ENCODE results near the gene SERPINA5.

SERPINA5 gene

DNA sequence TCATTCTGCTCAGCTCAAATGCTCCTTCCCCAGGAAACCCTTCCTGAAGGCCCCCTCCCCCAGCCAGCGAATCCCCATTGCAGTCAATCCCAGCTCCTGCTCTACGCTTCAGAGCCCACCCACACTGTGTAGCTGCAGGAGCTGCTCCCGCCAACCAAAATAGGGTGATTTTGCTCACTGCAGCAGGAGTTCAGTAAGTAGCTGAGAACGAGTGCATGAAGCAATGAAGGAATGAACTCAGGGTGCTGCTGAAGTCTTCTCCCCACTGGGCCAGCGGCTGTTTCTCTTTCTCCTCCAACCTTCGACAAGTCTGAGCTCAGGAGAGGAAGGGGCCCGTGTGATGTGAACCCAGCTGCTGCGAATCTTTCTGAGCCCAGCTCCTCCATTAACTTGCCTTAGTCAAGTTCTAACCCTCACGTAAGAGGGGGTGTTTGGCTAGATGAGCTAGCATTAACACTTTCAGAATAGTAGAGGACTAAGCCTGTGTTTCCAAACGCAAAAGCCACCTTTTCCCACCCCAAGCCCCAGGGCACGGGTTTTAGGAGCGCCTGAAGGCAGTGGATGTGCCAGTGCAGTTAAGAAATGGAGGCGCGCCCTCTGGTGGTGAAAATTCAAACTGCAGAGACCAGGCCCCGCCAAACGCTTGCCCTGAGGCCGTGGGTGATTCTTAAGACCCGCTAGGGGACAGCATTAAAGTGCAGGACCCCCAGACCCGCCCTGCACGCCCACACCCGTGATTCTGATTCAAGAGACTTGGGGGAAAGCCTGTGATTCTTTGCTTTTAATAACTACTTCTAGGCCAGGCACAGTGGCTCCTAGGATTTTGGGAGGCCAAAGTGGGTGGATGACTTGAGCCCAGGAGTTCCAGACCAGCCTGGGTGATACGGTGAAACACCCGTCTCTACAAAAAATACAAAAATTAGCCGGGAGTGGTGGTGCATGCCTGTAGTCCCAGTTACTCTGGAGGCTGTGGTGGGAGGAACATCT lies 31.9 kb upstream of the SERPINA5 start:
- peak; percentile 60 for DNase-seq (ENCODE audit: low read depth)

DNA sequence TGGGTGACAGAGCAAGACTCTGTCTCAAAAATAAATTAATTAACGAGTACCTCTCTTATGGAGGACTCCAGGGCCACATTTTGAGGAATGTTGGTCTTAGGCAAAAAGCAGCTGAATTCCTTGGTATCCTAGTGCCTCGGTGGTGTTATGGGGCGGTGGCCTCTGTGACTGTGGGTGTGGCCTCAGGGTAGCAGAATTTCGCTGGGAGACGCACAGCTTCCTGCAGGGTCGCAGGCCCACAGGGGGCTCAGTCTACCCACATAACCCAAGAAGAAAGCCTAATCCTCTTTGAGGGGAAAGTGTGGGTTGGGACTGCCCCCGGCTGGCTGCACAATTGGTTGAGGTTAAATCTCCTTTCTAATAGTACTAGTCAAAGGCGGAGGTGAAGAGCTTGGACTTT lies 31.2 kb upstream of the SERPINA5 start:
- DNase-seq (ENCODE audit: low read depth), result no peak

- no peak for DNase-seq (ENCODE audit: low read depth)
Measured at GRCh38 chr14:94555991-94556390, 25.2 kb upstream of the SERPINA5 start.

- DNase-seq (ENCODE audit: low read depth), result no peak
Measured at GRCh38 chr14:94557327-94557726, 23.9 kb upstream of the SERPINA5 start.

DNA sequence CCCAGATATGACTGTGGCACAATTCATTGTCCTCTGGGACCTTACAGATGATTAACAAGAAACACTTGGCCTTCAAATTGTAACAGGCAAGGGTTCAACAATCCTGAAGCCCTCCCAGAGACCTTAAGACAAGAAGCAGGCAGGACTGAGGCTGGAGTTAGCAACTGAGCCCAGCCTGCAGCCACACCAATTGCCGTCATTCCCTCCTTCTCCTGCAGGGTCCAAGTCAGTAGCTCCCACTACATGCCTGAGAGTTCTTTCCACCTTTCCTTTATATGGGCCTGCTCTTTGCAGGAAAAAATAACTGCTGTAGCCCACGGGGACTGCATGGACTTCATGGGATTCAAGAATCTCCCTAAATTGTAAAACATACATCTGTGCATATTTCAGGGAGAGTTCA lies 22.4 kb upstream of the SERPINA5 start:
- no peak for DNase-seq (ENCODE audit: low read depth)

DNA sequence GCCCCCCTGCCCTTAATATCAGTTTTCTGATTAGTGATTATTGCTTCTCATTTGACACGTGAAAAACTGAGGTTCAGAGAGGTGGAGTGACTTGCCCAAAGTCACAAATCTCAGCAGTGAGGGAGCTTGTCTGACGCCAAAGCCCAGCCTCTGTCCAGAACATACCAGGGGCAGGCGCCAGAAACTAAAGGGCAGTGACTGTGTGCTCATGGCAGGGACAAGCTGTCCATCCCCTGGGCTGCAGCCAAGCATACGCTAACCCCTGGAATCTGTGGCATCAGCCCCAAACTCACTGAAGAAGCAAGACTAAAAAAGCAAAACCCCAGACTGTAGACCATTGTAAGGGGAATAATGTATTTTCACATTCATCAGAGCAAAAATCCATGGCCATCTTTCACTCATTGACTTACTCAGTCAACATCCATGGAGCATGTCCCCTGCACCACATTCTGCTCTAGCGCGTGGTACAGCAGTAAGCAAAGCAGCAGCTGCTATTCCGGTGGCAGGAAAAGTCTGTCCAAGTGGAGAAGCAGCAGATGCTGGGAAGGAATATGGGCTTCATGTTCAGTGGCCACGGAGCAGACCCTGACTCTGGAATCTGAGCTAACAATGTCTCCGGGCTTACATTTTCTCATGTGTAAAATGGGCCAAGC lies 21.5 kb upstream of the SERPINA5 start:
- DNase-seq (ENCODE audit: low read depth), result no peak

- DNase-seq (ENCODE audit: low read depth), result no peak
Measured at GRCh38 chr14:94560291-94560665, 20.9 kb upstream of the SERPINA5 start.

DNA sequence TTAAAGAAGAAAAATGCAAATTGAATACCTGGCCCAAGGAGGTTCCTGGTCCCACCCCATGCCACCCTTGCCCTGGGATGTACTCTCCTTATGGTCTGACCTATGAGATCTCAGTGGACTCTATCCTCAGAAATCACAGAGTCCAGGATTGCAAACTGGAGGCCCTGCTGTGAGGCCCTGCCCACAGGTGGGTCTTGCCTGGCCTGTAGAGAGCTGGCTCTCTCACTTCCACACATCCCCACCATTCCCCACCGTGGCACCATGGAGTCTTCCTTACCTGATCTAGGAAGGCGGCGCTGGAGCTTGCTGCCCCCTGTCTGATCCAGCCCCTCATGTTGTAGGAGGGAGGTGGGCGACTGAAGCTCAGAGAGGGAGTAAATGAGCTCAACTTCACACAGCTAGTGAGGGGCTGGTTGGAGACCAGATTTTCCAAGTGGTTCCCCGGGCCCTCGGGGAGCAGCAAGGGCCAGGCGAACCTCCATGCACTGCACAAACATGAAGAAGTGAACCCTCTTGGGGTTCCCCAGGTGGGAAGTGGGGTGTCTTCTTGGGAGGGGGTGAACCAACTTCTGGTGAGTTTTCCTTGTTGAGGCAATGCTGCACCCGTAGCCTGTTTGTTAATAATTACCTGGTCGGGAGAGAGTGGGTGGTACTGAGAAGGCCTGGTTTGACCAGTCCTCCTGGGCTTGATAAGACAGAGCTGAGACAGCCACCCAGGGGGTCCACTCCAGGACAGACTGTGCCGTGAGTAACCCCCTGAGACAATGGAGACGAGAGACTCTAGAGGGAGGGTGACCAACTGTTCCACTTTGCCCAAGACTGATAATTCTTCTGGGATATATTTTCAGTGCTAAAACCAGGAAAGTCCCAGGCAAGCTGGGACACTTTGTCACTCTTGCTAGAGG lies 20.2 kb upstream of the SERPINA5 start, which contains the start of gene SERPINA4:
SERPINA4 (plus strand) TSS at position 692 of the 905 bp plus-strand sequence. CDS start 2,041 bp downstream, outside the sequence.
- no peak for DNase-seq (ENCODE audit: low read depth)

- no peak for DNase-seq (ENCODE audit: low read depth)
Measured at GRCh38 chr14:94561656-94562010, 19.6 kb upstream of the SERPINA5 start.

- no peak for DNase-seq (ENCODE audit: low read depth)
Measured at GRCh38 chr14:94562022-94562421, 19.2 kb upstream of the SERPINA5 start.

- no peak for DNase-seq (ENCODE audit: low read depth)
Measured at GRCh38 chr14:94562941-94563883, 18.0 kb upstream of the SERPINA5 start.

- DNase-seq (ENCODE audit: low read depth), result no peak
Measured at GRCh38 chr14:94564381-94564780, 16.8 kb upstream of the SERPINA5 start.

DNA sequence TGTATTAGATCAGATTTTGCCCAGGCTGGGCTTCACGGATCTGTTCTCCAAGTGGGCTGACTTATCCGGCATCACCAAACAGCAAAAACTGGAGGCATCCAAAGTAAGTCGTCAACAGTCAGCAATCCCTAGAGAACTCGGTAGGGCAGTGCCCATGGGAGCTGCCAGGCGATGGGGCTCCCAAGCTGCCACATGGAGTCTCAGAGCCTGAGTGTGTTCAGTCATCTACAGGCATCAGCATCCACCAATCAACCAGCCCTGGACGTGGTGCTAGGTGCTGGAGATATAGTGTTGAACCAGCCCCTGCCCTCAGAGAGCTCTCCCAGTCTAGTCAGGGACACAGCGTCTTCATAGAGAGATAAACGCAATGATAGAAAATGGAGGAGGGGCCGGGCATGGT lies 13.0 kb upstream of the SERPINA5 start:
- no peak for DNase-seq (ENCODE audit: low read depth)

DNA sequence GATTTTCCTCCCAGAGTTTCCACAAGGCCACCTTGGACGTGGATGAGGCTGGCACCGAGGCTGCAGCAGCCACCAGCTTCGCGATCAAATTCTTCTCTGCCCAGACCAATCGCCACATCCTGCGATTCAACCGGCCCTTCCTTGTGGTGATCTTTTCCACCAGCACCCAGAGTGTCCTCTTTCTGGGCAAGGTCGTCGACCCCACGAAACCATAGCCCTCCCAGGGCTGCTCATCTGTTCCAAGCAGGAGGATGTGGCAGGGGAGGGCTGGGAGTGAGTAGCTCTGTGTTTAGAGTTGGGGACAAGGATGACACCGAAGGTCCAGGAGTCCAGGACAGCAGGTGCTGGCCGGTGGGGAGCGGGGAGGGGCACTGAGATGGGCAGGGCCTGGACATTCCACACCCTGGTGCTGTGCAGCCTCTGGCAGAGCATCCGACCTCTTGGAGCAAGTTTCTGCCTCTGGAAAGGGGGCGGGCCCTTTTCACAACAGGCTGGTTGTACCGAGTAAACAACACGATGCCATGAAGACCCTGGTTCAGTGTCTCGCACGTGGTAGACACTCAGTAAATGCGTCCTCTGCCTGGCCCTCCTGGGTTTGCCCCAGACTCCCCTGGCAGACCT lies 11.7 kb upstream of the SERPINA5 start:
- no peak for DNase-seq (ENCODE audit: low read depth)

- DNase-seq (ENCODE audit: low read depth), result no peak
Measured at GRCh38 chr14:94570002-94570400, 11.2 kb upstream of the SERPINA5 start.

DNA sequence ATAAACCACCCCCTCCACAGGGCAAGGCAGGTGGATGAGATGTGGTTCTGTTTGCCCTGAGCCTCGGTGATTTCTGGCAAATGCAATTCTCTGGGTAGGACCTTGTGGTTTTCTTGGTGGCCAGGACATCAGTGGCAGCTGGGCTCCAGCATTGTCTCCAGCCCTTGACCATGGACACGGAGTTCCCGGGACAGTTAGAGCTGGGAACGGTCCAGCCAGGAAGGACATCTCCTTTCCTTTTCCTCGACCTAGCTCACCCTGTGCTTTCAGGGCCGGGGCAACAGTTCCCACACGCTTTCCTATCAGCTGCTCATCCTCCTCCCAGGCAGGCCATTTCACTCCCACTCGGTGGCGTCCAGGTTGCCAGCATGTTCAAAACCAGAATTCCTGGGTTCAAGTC lies 10.8 kb upstream of the SERPINA5 start:
- DNase-seq (ENCODE audit: low read depth), result no peak

DNA sequence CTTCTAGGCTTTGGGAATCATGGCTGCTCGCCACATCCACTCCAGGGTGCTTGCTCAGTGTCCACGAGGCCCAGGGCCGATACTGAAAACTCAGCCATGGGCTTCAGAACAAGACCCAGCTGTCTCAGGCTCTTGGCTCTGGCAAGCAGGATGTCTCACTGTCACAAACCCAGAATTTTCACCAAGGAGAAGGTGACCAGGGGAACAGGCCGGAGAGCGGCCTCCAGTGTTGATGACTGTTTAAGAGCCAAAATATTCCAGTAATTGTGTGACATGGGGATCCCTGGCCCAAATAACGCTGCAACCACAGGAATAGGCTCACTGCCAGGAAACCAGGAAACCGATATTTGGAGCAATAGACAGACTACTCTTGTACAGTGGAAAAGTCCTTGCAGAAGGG lies 9.8 kb upstream of the SERPINA5 start:
- no peak for DNase-seq (ENCODE audit: low read depth)

- DNase-seq (ENCODE audit: low read depth), result no peak
Measured at GRCh38 chr14:94571950-94572349, 9.3 kb upstream of the SERPINA5 start.

DNA sequence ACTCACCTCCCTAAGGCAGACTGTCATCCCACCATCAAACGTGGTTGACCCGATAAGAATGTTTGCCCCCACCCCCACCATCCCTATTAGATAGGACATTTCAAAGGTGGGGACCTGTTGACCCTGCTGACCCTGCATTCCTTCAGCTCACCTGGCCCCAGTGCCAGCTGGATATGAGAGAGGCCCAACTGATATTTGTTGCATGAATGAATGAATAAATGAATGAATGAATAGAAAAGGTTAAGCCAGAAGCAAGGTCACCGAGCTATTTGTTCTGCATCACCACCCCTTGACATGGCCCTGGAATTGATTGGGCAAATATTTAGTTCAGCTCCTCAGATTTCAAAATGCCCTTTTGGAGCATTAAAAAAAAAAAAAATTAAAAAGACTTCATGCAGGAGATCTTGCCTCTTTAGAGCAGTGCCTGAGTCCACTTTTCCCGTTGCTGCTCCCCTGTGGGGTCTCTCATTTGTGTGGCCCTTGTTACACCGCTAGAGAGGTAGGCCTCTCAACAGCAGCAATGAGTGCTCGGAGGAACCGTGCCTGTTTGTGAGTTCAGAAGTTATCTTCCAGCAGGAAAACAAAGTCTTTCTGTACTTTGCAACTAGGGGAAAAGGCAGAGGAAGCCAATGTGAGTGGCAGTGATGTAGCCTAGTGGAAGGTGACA lies 8.5 kb upstream of the SERPINA5 start:
- no peak for DNase-seq (ENCODE audit: low read depth)

Data from stimulated activated CD8-positive, alpha-beta memory T cell treated with anti-CD3 and anti-CD28 coated beads, Interleukin-15, amount 100 ng/mL, for 24 hours (primary cell).